Measurements from ENCODE around the gene CAMTA1.

The CAMTA1 gene

DNA sequence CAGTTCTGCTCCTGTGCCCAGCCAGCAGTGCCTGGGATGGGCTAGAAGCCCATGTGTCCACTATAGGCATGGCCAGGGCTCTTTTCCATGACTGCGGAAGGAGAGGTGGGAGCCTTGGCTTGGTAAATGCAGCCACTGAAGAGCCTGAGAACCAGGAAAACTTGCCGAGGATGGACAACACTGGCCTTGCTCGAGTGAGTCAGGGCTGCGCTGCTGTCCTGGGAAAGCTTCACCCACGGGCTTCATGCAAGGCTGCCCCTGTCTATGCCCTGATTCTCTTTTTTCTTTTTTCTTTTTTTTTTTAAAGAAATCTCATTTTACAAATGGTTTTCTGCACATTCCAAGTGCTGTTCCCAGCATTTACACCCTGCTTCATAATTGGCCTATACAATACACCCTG is 156.5 kb downstream of the CAMTA1 start:
- no peak for DNase-seq

DNA sequence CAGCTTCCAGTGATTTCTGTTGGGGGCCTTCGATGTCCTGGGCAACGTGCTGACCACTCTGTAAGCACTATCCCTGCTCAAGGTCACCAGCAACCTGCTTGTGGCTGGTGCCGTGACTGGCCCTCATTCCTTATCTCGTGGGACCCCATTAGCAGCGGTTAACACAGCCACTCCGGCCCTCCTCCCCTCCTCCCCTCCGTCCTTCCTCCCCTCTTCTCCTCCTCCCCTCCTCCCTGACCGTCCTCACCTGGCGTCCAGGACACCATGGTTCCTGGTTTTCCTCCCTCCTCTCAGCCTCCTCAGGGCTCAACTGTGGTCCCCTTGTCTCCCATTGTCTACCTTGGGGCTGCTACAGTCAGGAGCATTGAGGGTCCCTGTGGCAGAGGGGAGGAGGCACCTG is 157.7 kb downstream of the CAMTA1 start:
- DNase-seq, result no peak

GRCh38 chr1:6944434-6944833 is 159.2 kb downstream of the CAMTA1 start:
- no peak for DNase-seq

DNA sequence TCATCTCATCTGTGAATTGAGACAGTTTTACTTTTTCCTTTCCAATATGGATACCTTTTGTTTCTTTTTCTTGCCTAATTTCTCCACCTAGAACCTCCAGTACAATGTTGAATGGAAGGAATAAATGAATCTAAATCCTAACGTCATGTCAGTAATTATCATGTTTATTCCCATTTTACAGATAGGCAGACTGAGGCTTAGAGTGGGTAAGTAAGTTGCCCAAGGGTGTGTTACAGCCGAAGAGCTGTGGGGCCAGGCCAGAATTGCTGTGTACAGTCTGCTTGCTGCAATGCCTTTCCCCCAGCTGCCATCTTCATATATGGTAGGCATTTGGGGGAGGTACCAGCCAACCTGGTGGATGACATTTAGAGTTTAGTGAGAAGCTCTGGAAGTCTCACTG is 162.7 kb downstream of the CAMTA1 start:
- no peak for DNase-seq

- DNase-seq, result no peak
Measured at GRCh38 chr1:6948416-6948815, 163.2 kb downstream of the CAMTA1 start.

DNA sequence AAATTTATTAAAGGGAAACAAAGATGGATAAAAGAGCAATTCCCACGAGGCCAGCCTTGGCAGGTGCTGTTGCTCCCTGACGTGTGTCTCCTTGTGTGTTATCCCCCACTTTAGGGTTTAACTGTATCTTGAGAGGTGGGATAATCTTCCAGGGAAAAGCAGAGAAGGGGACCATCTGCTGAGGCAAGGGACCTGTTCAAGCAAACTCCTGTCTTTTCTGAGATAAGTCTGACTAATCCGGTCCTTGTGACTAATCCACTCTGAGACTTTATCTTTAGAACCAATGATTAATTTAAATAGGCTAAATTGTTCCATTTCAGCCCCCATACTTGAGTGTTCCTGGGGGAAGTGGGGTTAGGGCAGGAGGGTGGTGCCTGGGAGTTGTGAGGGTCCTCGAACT is 163.6 kb downstream of the CAMTA1 start:
- no peak for DNase-seq

GRCh38 chr1:6950001-6950765 is 164.9 kb downstream of the CAMTA1 start:
- DNase-seq, result no peak

GRCh38 chr1:6951536-6951935 is 166.3 kb downstream of the CAMTA1 start:
- DNase-seq, result no peak

- DNase-seq, result no peak
Measured at GRCh38 chr1:6953216-6953615, 168.0 kb downstream of the CAMTA1 start.

DNA sequence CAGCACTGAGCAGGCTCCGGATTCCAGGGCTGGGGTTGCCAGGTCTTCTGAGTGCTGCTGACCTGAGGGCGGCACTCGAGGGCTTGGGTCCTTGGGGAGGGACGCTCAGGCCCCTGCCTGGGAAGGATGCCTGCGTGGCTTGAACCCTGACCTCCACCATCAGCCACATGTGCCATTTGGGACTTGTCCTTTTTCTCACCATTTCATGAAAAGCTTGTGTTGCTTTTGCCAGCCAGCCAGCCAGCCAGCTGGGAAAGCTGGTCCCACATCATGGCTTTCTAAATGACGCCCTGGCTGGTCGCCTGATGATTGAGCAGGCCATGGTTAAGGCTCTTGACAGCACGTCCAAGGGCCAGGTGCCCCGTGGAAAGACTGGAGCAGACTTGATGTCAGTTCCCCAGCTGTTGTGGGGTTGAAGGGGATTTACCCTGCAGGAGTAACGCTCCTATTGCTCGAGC is 168.7 kb downstream of the CAMTA1 start:
- DNase-seq, result no peak

DNA sequence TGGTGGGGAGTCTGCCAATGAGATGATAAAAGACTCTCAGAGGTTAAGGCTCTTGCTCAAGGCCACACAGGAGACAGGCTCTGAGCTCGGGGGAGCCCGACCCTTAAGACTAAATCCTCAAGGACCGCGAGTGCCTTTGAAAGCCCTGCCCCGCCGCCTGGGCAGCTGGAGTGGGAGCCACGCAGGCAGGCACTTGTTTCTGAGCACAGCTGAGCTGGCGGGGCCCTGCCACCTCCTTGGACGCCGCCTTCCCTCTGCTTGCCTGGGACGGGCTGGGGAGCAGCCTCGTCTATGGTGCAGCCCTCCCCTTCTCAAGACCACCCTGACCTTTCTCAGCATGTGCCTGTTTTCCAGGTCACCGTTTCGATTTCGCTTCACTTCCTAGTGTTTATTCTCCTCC is 169.3 kb downstream of the CAMTA1 start:
- DNase-seq, result no peak

GRCh38 chr1:6955357-6956094 is 170.3 kb downstream of the CAMTA1 start:
- DNase-seq, result no peak

DNA sequence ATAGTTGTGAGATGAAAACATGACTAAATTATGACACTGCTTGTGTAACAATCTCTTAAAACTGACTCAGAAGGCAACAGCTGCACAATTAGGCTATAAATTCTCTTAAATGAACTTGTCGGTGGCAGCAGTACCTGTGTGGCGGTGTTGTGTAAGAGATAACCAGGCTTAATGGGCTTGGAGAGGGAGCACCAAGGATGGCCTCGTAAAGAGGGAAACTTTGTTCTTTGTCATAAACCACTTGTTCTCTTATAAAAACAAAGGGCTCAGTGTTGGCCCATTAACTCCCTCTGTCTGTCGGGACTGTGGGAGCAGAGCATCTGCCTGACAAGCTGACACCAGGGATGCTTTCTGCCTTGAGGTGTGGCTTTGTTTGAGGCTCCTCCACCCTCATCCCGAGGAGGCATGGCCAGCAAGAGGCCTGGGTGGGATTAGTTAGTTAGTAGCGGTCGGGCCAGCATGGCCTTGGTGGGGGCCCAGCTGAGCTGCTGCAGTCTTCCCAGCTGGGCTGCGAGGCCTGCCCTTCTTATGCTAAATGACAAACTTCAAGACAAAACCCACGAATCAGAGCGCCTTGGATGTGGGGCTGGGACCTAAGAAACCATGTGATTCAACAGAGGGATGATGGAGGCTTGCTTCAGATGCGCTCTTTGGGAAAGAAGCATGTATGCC is 171.4 kb downstream of the CAMTA1 start:
- DNase-seq, result no peak

DNA sequence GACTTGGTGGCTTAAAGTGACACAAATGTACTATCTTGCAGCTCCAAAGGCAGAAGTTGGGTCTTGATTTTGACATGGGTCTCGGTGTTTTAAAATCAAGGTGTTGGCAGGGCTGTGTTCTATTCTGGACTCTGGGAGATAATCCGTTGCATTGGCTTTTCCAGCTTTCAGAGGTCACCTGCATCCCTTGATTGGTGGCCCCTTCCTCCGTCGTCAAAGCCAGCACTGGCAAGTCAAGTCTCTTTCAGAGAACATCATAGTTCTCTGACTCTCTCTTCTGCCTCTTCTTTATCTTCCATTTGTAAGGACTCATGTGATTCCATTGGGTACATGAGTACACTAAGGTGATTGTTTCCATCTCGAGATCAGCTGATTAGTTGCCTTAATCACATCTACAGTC is 172.1 kb downstream of the CAMTA1 start:
- no peak for DNase-seq

DNA sequence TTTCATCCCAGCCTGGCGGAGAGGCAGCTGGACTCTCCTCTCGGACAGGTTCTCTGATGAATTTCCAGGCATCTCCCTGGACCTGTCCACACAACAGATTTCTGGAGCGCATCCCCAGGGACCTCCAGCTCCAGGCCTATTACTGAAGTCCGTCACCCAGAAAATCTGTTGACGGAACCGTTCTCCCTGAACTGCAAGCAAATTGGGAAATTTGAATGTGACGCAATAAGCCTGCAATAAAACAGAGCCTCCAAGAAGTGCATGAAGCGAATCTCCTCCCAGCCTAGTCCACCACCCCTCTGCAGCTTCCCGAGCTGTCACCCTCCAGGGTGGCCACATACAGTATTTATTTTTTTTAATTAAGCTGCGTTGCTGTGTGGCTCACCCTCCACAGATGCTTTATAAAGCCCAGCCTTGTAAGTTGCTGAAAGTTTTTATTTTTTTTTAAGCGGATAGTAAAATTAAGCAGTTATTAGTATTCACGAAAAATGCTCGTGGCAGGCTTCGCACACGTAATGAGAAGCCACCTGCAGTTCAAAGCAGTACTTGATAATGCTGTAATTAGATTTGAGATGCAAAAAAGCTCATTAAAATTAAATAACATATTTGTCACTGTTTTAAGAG is 173.3 kb downstream of the CAMTA1 start:
- DNase-seq, result no peak

DNA sequence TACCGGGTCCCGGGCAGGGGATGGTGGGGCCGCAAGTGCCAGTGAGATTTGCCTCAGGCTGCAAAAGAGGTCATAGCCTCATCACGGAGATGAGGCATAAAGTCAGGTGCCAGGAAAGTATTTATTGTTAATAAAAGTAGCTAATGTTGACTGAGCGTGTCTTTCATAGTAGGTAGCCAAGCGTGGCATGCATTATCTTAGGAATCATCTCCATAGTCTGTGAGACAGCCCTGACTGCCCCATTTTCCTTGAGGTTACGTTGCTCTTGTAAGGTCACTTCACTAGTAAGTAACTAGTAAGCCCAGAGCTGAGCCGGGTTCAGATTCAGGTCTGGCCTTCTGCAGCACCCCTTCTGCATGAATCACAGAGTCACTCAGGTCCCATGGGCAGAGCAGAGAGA is 174.2 kb downstream of the CAMTA1 start:
- no peak for DNase-seq

GRCh38 chr1:6960291-6960811 is 175.1 kb downstream of the CAMTA1 start:
- no peak for DNase-seq

DNA sequence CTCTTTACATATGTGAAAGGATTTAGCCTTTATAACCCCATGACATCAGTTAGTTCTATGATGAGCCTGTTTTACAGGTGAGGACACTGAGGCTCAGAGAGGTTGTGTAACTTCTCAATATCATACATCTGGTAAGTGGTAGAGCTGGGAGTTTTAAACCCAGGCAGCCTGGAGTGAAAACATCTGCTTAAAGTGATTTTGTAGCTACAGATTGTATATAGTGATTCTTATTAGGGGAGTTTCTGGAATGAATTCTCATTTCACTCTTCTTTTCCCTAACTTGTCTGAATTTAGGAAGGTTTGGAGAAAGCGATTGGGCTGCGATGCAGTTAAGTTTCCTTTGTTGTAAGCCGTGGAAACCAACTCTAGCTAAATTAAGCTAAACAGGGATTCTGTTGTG is 175.6 kb downstream of the CAMTA1 start:
- no peak for DNase-seq

DNA sequence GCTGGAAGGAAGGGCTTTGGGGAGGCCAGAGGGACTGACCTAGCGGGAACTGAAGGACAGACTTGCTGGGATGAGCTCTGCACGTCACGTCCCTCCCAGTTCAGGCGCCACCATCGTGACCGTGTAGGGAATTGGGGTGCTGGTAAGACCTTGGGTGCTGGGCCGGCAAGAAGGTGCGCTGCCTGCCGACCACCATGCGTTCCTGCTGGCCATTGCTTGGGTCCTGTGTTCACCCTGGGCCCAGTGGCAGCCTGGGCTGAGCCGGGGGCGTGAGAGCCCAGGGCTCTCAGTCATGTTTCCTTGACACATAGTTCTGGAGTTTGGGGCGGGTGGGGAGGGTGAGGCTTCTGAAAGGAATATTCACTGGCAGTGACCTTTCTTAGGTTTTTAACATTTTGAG is 176.0 kb downstream of the CAMTA1 start:
- no peak for DNase-seq

DNA sequence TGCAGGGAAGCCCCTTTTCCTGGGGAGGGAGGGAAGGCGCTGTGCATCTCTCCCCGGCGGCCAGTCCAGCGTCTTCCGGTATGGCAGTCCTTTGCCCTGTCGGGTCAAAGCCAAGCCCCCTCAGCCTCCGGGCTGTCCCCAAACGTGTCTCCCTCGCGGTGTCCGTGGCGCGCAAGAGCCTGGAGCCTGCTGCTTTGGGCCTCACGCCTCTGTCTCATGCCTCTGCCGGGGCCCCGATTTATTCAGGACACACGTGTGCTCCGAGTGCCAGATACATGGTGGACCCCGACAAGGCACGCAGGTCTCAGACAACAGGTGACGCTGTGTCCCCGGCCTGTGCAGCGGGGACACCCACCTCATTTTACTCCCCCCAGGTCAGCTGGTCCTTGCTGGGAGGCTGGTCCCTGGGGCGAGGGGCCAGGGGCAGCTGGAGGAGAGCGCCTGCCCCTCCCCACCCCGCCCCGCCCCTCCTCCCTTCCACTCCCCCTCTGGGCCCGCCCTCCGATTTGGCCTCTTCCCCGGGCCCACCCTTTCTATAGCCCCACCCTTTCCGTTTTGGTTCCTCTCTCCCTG is 176.7 kb downstream of the CAMTA1 start:
- no peak for DNase-seq

DNA sequence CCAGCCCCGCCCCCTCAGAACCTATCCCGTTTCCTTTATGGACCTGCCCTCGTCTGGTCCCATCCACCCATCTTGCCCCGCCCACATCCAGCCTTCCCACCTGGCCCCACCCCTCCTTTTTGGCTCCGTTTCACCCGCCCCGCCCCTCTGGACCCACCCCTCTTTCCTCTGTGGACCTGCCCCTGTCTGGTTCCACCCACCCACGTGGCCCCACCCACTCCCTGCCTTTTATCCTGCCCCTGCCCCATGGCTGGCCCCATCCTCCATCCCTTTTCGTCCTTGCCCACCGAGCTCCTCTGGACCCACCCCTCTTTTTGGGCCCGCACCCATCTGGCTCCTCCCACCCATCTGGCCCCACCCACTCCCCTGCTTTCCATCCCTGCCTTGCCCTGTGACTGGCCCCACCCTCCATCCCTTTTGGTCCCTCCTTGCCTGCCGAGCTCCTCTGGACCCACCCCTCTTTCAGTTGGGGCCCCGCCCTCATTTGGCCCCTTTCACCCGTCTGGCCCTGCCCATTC is 177.3 kb downstream of the CAMTA1 start:
- DNase-seq, result peak; percentile 6

Data from effector CD4-positive, alpha-beta T cell (primary cell).